Measurements from ENCODE around the gene DNAH6.
"Not testable (repeated sequence)": the region's sequence is repeated elsewhere in the genome, so short reads cannot be mapped to it uniquely, and the experiment has no call there.

The DNAH6 gene

GRCh38 chr2:84858937-84859336, 342.6 kb downstream of the DNAH6 start:
- peaks cover 0 to 18% (median 0%) of the 10 kb centered on the region in 5 experiments for H3K27me3 ChIP-seq (replicated peaks in 2 of 5; ENCODE audit: control insufficient read depth in 4 of 5, insufficient read depth in 5 of 5, low read length in 4 of 5)
- H3K9me3 ChIP-seq (ENCODE audit: control extremely low read depth in 1 of 5, control insufficient read depth in 4 of 5, insufficient read depth in 2 of 5, low read depth in 1 of 5, low read length in 4 of 5), result no peaks in the 10 kb centered on the region
- WGBS (ENCODE audit: insufficient coverage), result no CpG with 5 or more reads among the region's 3 CpGs
- POLR2A ChIA-PET, result no interaction called here
- H3K36me3 ChIP-seq (ENCODE audit: control insufficient read depth in 4 of 4, insufficient read depth in 4 of 4, low read length in 3 of 4), result no peaks in the 10 kb centered on the region
- no peak for DNase-seq
- H3K4me3 ChIP-seq (ENCODE audit: control insufficient read depth in 1 of 7, extremely low read depth in 1 of 7, insufficient read depth in 4 of 7, low read depth in 2 of 7, low read length in 6 of 7), result no peak overlapping the region
- peaks cover 0 to 7% (median 2%) of the 10 kb centered on the region in 4 experiments for H3K4me1 ChIP-seq (ENCODE audit: control extremely low read depth in 1 of 4, control insufficient read depth in 4 of 4, insufficient read depth in 4 of 4, low read length in 3 of 4)
- H3K27ac ChIP-seq (ENCODE audit: insufficient read depth in 1 of 2, low read depth in 1 of 2, low read length in 2 of 2, poor library complexity in 1 of 2, severe bottlenecking in 2 of 2), result no peak overlapping the region
- CTCF ChIA-PET, result interaction anchor here (0.7 to 1.2 kb wide), 6 partner anchors 9 to 375 kb away, joined by 3 read pairs; partner anchors contain the start of gene DNAH6

GRCh38 chr2:84861539-84861938, 345.2 kb downstream of the DNAH6 start:
- no peaks in the 10 kb centered on the region for H3K36me3 ChIP-seq (ENCODE audit: control insufficient read depth in 4 of 4, insufficient read depth in 4 of 4, low read length in 3 of 4)
- H3K4me1 ChIP-seq (ENCODE audit: control extremely low read depth in 1 of 4, control insufficient read depth in 4 of 4, insufficient read depth in 4 of 4, low read length in 3 of 4), result peaks cover 0 to 7% (median 2%) of the 10 kb centered on the region in 4 experiments
- POLR2A ChIA-PET, result no interaction called here
- DNase-seq, result no peak
- no peak overlapping the region for H3K4me3 ChIP-seq (ENCODE audit: control insufficient read depth in 1 of 7, extremely low read depth in 1 of 7, insufficient read depth in 4 of 7, low read depth in 2 of 7, low read length in 6 of 7)
- H3K27me3 ChIP-seq (replicated peaks in 2 of 5; ENCODE audit: control insufficient read depth in 4 of 5, insufficient read depth in 5 of 5, low read length in 4 of 5), result peaks cover 0 to 6% (median 2%) of the 10 kb centered on the region in 5 experiments
- CTCF ChIA-PET, result interaction anchor here (0.8 to 2.3 kb wide), 6 partner anchors 12 to 364 kb away, joined by 3 to 9 read pairs (median 4); no protein-coding TSS in a partner anchor
- no peaks in the 10 kb centered on the region for H3K9me3 ChIP-seq (ENCODE audit: control extremely low read depth in 1 of 5, control insufficient read depth in 4 of 5, insufficient read depth in 2 of 5, low read depth in 1 of 5, low read length in 4 of 5)
- WGBS (ENCODE audit: insufficient coverage), result 97% methylated on average over 5 of the region's 6 CpGs
- H3K27ac ChIP-seq (ENCODE audit: insufficient read depth in 1 of 2, low read depth in 1 of 2, low read length in 2 of 2, poor library complexity in 1 of 2, severe bottlenecking in 2 of 2), result no peak overlapping the region

GRCh38 chr2:84862006-84862405, 345.7 kb downstream of the DNAH6 start:
- POLR2A ChIA-PET, result interaction anchor here (0.6 kb wide), 1 partner anchor 45 kb away, joined by 3 read pairs; no protein-coding TSS in a partner anchor
- CTCF ChIA-PET, result interaction anchor here (0.7 to 2.3 kb wide), 7 partner anchors 12 to 380 kb away, joined by 3 to 9 read pairs (median 3); no protein-coding TSS in a partner anchor
- Histone ChIP-seq H3K27me3 (replicated peaks in 2 of 5; ENCODE audit: control insufficient read depth in 4 of 5, insufficient read depth in 5 of 5, low read length in 4 of 5) (peaks cover 0 to 6% (median 2%) of the 10 kb centered on the region in 5 experiments), H3K36me3 (ENCODE audit: control insufficient read depth in 4 of 4, insufficient read depth in 4 of 4, low read length in 3 of 4) (no peaks in the 10 kb centered on the region), H3K4me1 (ENCODE audit: control extremely low read depth in 1 of 4, control insufficient read depth in 4 of 4, insufficient read depth in 4 of 4, low read length in 3 of 4) (peaks cover 0 to 4% (median under 1%) of the 10 kb centered on the region in 4 experiments), H3K4me3 (ENCODE audit: control insufficient read depth in 1 of 7, extremely low read depth in 1 of 7, insufficient read depth in 4 of 7, low read depth in 2 of 7, low read length in 6 of 7) (no peak overlapping the region), H3K27ac (ENCODE audit: insufficient read depth in 1 of 2, low read depth in 1 of 2, low read length in 2 of 2, poor library complexity in 1 of 2, severe bottlenecking in 2 of 2) (no peak overlapping the region), H3K9me3 (ENCODE audit: control extremely low read depth in 1 of 5, control insufficient read depth in 4 of 5, insufficient read depth in 2 of 5, low read depth in 1 of 5, low read length in 4 of 5) (no peaks in the 10 kb centered on the region)
- DNase-seq, result no peak
- 78% methylated on average over 3 of the region's 6 CpGs for WGBS (ENCODE audit: insufficient coverage)

GRCh38 chr2:84865181-84865783, 349.0 kb downstream of the DNAH6 start:
- Histone ChIP-seq H3K4me3 (ENCODE audit: control insufficient read depth in 1 of 7, extremely low read depth in 1 of 7, insufficient read depth in 4 of 7, low read depth in 2 of 7, low read length in 6 of 7) (no peak overlapping the region), H3K36me3 (ENCODE audit: control insufficient read depth in 4 of 4, insufficient read depth in 4 of 4, low read length in 3 of 4) (no peaks in the 10 kb centered on the region), H3K4me1 (ENCODE audit: control extremely low read depth in 1 of 4, control insufficient read depth in 4 of 4, insufficient read depth in 4 of 4, low read length in 3 of 4) (no peaks in the 10 kb centered on the region), H3K9me3 (ENCODE audit: control extremely low read depth in 1 of 5, control insufficient read depth in 4 of 5, insufficient read depth in 2 of 5, low read depth in 1 of 5, low read length in 4 of 5) (peaks cover 0 to 2% (median 0%) of the 10 kb centered on the region in 5 experiments), H3K27me3 (replicated peaks in 2 of 5; ENCODE audit: control insufficient read depth in 4 of 5, insufficient read depth in 5 of 5, low read length in 4 of 5) (peaks cover 0 to 5% (median 2%) of the 10 kb centered on the region in 5 experiments), H3K27ac (ENCODE audit: insufficient read depth in 1 of 2, low read depth in 1 of 2, low read length in 2 of 2, poor library complexity in 1 of 2, severe bottlenecking in 2 of 2) (no peak overlapping the region)
- CTCF ChIA-PET, result interaction anchor here (1.2 to 2.7 kb wide), 4 partner anchors 10 to 61 kb away, joined by 3 to 8 read pairs (median 4); no protein-coding TSS in a partner anchor
- WGBS (ENCODE audit: insufficient coverage), result 81% methylated on average over 3 of the region's 6 CpGs
- POLR2A ChIA-PET, result interaction anchor here (0.6 kb wide), 1 partner anchor 149 kb away, joined by 3 read pairs; no protein-coding TSS in a partner anchor
- DNase-seq, result peak in 2 of 3 donors; percentile 29 to 38

- no peaks in the 10 kb centered on the region for H3K36me3 ChIP-seq (ENCODE audit: control insufficient read depth in 4 of 4, insufficient read depth in 4 of 4, low read length in 3 of 4)
- no peak for DNase-seq
- peaks cover 0 to 2% (median 0%) of the 10 kb centered on the region in 5 experiments for H3K9me3 ChIP-seq (ENCODE audit: control extremely low read depth in 1 of 5, control insufficient read depth in 4 of 5, insufficient read depth in 2 of 5, low read depth in 1 of 5, low read length in 4 of 5)
- no peak overlapping the region for H3K4me3 ChIP-seq (ENCODE audit: control insufficient read depth in 1 of 7, extremely low read depth in 1 of 7, insufficient read depth in 4 of 7, low read depth in 2 of 7, low read length in 6 of 7)
- no peaks in the 10 kb centered on the region for H3K4me1 ChIP-seq (ENCODE audit: control extremely low read depth in 1 of 4, control insufficient read depth in 4 of 4, insufficient read depth in 4 of 4, low read length in 3 of 4)
- ChIA-PET CTCF (interaction anchor here (1.3 kb wide), 1 partner anchor 16 kb away, joined by 4 read pairs; no protein-coding TSS in a partner anchor), POLR2A (no interaction called here)
- H3K27me3 ChIP-seq (replicated peaks in 2 of 5; ENCODE audit: control insufficient read depth in 4 of 5, insufficient read depth in 5 of 5, low read length in 4 of 5), result peaks cover 0 to 9% (median 2%) of the 10 kb centered on the region in 5 experiments
- 50% methylated on average over 1 of the region's 3 CpGs for WGBS (ENCODE audit: insufficient coverage)
- H3K27ac ChIP-seq (ENCODE audit: insufficient read depth in 1 of 2, low read depth in 1 of 2, low read length in 2 of 2, poor library complexity in 1 of 2, severe bottlenecking in 2 of 2), result no peak overlapping the region
Observed at GRCh38 chr2:84866122-84866521, 349.8 kb downstream of the DNAH6 start.

GRCh38 chr2:84868327-84868726, 352.0 kb downstream of the DNAH6 start:
- H3K36me3 ChIP-seq (ENCODE audit: control insufficient read depth in 4 of 4, insufficient read depth in 4 of 4, low read length in 3 of 4); H3K27ac ChIP-seq (ENCODE audit: insufficient read depth in 1 of 2, low read depth in 1 of 2, low read length in 2 of 2, poor library complexity in 1 of 2, severe bottlenecking in 2 of 2); H3K4me3 ChIP-seq (ENCODE audit: control insufficient read depth in 1 of 7, extremely low read depth in 1 of 7, insufficient read depth in 4 of 7, low read depth in 2 of 7, low read length in 6 of 7); DNase-seq; POLR2A ChIA-PET; H3K9me3 ChIP-seq (ENCODE audit: control extremely low read depth in 1 of 5, control insufficient read depth in 4 of 5, insufficient read depth in 2 of 5, low read depth in 1 of 5, low read length in 4 of 5); H3K27me3 ChIP-seq (replicated peaks in 2 of 5; ENCODE audit: control insufficient read depth in 4 of 5, insufficient read depth in 5 of 5, low read length in 4 of 5); H3K4me1 ChIP-seq (ENCODE audit: control extremely low read depth in 1 of 4, control insufficient read depth in 4 of 4, insufficient read depth in 4 of 4, low read length in 3 of 4): not testable (repeated sequence)
- WGBS (ENCODE audit: insufficient coverage), result no CpG with 5 or more reads among the region's 4 CpGs
- CTCF ChIA-PET, result interaction anchor here (0.8 to 1.4 kb wide), 4 partner anchors 10 to 28 kb away, joined by 3 read pairs; no protein-coding TSS in a partner anchor

Data from common myeloid progenitor, CD34-positive (primary cell).